Measurements from ENCODE around the gene IFT27.

DNA sequence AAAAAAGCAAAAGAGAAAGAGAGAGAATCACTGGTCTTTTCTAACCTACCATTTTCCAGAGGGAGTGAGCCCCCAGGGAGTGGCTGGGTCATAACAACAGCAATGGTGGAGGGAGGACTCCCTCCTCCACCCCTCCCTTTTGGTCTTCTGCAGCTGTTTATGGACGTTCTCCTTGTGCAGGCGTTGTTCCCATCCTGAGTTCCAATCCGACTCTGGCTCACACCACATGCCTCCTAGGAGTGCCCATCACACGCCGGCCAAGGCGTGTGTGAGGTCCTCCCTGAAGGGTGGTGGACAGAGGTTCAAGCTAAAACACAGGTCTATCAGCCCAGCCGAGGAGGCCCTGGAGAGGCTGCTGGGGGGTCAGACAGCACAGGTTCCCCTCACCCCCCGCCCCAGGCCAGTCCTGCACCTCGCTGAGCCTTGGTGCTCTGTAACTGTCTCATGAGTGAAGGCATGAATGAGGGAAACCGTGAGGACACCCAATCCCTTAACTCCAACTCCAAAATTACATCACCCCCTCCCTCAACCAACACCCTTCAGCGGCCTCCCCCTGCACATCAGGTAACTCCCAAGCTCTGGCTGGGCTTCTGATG, 29.4 kb downstream of the IFT27 start:
- TF ChIP-seq POLR2A (IDR thresholded peaks at IDR 0.05; ENCODE audit: low read length), result no peak
- TF ChIP-seq GATA1 (IDR thresholded peaks at IDR 0.05; ENCODE audit: low read depth, low read length), result no peak
